ENCODE measurements around the gene UFSP2.

Gene UFSP2

GRCh38 chr4:185352741-185353140, 73.0 kb downstream of the UFSP2 start:
- no peak for DNase-seq (ENCODE audit: low read depth in 2 of 2)

DNA sequence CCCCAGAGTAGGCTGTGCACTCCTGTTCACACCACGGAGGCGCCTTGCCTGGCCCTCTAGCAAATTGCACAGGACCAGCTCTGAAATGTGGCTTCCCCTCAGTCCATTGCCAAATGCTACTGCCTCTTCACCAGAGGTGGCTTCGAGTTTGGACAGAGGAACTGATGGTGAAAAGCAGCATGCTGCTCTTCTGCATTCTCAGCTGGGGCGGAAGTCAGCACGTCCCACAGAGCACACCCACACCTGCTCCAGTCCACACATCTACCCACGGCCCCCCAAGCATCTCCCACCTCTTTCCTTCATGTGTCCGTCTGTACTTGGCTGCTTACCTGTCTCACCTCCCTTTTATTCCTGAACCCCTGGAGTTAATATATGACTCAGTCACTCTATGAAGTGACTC, 73.6 kb downstream of the UFSP2 start:
- DNase-seq (ENCODE audit: low read depth in 2 of 2) = no peak

DNA sequence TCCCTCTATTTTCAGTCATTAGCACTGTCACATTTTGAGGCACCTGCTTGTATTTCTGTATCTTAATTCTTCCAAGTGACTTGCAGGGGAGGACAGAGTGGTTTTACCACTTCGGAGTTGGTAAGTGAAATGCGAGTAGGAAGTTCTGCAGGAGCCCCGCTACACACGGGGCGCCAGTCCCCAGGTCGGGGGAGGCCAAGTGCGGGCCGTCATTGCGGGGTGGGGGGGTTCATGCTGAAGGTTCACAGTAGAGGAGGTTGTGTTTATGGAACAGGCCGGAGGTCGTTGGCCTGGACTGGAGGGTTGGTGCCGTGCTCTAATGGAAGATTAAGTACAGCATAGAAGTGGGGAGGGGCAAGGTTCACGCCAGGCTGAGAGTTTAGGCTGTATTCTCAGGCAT, 74.1 kb downstream of the UFSP2 start:
- no peak for DNase-seq (ENCODE audit: low read depth in 2 of 2)
